Transverse colon (tissue), 4 donors: ENCODE data around the gene TCL1B.

ENCODE experiments used
- CTCF ChIP-seq, 5 experiments: fragments of 200-600 bp in 3 of 5; fragments of 450-650 bp in 2 of 5; sonication (generic) in 3 of 5; IDR thresholded peaks; 1 replicate in 2 of 5; 2 replicates in 3 of 5; pipeline ENCODE4 v1.5.1; 2016 to 2017; ENCODE audit warnings: antibody characterized with exemption in 5 of 5, inconsistent platforms in 3 of 5, mild to moderate bottlenecking in 2 of 5, moderate library complexity in 1 of 5
- EP300 ChIP-seq: sonication (generic); formaldehyde crosslinking; IDR thresholded peaks from one replicate; pipeline ENCODE4 v1.6.1; 2017; ENCODE audit warnings: antibody characterized with exemption, low read depth
- POLR2A ChIP-seq: fragments of 450-650 bp; IDR thresholded peaks from one replicate; pipeline ENCODE4 v1.6.1; 2016; ENCODE audit warnings: antibody characterized with exemption, mild to moderate bottlenecking, moderate library complexity
- POLR2AphosphoS5 ChIP-seq, 3 donors: sonication (generic); formaldehyde crosslinking; IDR thresholded peaks; one replicate each; pipeline ENCODE4 v1.6.1; 2016; ENCODE audit warnings: antibody characterized with exemption in 3 of 3

GRCh38 chr14:95739356-95739755, 53.1 kb downstream of the TCL1B start:
- no peak for TF ChIP-seq POLR2A
- TF ChIP-seq CTCF (IDR thresholded peaks at IDR 0.05) = no peak
- TF ChIP-seq EP300 = no peak
- no peak for TF ChIP-seq POLR2AphosphoS5 (IDR thresholded peaks at IDR 0.05)
